ENCODE measurements around the gene KDM3B.
"Not testable (repeated sequence)": the region's sequence is repeated elsewhere in the genome, so short reads cannot be mapped to it uniquely, and the experiment has no call there.

The KDM3B gene

GRCh38 chr5:138349852-138350562 is 2.5 kb upstream of the KDM3B start:
- no peak for DNase-seq

GRCh38 chr5:138350563-138350890 is 2.0 kb upstream of the KDM3B start:
- no peak for DNase-seq

GRCh38 chr5:138351056-138351455 is 1.4 kb upstream of the KDM3B start:
- DNase-seq: no peak

- DNase-seq: no peak
These were observed 968 bp upstream of the KDM3B start for GRCh38 chr5:138351517-138351916.

GRCh38 chr5:138352722-138353559 is 456 bp downstream of the KDM3B start:
- peak; percentile 76 for DNase-seq

- no peak for DNase-seq
These were observed 1.1 kb downstream of the KDM3B start for GRCh38 chr5:138353560-138354080.

GRCh38 chr5:138354387-138354786 is 1.9 kb downstream of the KDM3B start:
- no peak for DNase-seq

- peak; percentile 68 for DNase-seq
These were observed 2.5 kb downstream of the KDM3B start for GRCh38 chr5:138354926-138355378.

- DNase-seq: no peak
These were observed 7.1 kb downstream of the KDM3B start for GRCh38 chr5:138359621-138360020.

GRCh38 chr5:138360941-138361452 is 8.5 kb downstream of the KDM3B start:
- DNase-seq: no peak

GRCh38 chr5:138364576-138364975 is 12.1 kb downstream of the KDM3B start:
- DNase-seq: no peak

- no peak for DNase-seq
These were observed 14.3 kb downstream of the KDM3B start for GRCh38 chr5:138366632-138367382.

- no peak for DNase-seq
These were observed 16.8 kb downstream of the KDM3B start for GRCh38 chr5:138369261-138369660.

- DNase-seq: no peak
These were observed 17.2 kb downstream of the KDM3B start for GRCh38 chr5:138369706-138370105.

- no peak for DNase-seq
These were observed 18.1 kb downstream of the KDM3B start for GRCh38 chr5:138370537-138370936.

- DNase-seq: no peak
These were observed 19.0 kb downstream of the KDM3B start for GRCh38 chr5:138371454-138371853.

- DNase-seq: no peak
These were observed 19.7 kb downstream of the KDM3B start for GRCh38 chr5:138372225-138372624.

- no peak for DNase-seq
These were observed 20.2 kb downstream of the KDM3B start for GRCh38 chr5:138372653-138373052.

- no peak for DNase-seq
These were observed 29.9 kb downstream of the KDM3B start for GRCh38 chr5:138382347-138382746.

GRCh38 chr5:138385660-138386059 is 33.2 kb downstream of the KDM3B start:
- no peak for DNase-seq

GRCh38 chr5:138386290-138386689 is 33.8 kb downstream of the KDM3B start:
- no peak for DNase-seq

GRCh38 chr5:138389332-138389731 is 36.8 kb downstream of the KDM3B start:
- DNase-seq: no peak

GRCh38 chr5:138389911-138390310 is 37.4 kb downstream of the KDM3B start:
- not testable (repeated sequence) for DNase-seq
